Measurements from ENCODE around the gene NCS1.
"Not testable (repeated sequence)": the region's sequence is repeated elsewhere in the genome, so short reads cannot be mapped to it uniquely, and the experiment has no call there.

Gene NCS1

DNA sequence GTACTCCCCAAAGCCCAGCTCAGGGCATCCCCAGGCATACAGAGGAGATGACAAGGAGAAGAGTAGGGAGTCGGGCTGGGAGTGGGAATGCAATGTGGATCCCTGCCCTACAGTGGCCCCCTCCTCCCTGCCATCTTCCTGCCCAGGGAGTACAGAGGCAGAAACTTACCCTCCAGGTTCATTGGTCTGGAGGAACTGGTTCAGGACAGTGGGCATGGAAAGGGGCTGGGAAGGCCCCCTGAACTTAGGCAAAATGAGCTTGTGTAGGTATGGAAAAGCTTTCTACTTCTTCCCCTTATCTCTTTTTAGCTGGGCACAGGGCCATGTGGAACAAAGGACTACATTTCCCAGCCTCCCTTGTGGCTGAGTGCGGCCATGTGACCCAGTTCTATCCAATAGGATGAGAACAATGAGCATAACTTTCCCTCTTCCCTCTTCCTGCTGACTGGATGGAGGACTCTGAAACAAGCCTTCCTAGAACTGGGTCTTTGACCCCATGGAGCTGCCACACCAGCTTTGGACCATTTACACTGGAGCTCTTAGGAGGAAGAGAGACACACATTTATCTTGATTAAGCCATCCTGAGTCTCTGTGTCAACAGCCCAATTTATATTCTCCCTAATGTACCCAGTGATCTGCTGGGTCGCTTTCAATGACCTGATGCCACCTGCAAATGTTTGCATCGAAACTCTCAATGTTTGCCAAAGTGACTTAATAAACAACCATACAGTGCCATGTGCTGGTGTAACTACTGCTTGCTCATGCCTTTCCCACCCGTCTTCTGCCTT is 68.4 kb downstream of the NCS1 start:
- peak; percentile 75 for DNase-seq

DNA sequence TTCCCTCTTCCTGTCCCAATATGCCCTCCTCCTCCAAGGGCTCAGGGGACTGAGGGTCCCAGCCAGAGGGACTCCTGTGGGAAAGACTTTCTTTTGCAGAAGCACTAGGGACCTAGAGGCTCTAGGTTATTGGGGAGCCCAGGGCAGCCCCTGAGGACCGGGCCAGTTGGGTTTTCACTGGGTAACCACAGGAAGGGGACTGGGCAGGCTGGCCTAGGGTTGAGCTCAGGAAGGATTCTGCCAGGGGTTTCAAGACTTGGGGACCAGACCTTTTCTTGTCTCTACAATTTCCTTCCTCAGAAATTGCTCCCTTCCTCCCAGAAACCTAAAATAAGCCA is 69.0 kb downstream of the NCS1 start:
- no peak for DNase-seq

DNA sequence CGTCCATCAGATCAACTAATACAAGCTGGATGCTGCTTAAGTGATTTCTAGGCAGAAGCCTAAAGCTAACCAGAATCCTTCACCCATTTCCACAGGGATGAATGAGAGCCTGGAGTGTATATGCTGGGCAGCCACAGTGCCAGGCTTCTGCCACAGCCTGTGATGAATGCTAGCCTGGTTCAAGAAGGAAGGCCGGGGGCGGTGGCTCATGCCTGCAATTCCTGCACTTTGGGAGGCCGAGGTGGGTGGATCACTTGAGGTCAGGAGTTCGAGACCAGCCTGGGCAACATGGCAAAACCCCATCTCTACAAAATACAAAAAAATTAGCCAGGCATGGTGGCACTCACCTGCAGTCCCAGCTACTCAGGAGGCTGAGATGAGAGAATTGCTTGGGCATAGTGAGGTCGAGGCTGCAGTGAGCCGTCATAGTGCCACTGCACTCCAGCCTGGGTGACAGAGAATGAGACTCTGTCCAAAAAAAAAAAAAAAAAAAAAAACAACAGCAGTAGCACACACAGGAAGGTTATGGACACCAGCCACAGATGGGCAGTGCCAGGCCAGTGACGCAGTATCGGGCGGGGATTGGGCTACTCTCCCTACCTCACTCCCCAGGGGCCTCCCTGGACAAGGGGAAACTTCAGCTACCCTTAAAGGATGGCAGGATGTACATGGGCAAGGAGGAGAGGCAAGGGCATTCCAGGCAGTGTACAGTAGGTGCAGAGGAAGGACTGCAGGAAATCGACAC is 70.2 kb downstream of the NCS1 start:
- DNase-seq = no peak

DNA sequence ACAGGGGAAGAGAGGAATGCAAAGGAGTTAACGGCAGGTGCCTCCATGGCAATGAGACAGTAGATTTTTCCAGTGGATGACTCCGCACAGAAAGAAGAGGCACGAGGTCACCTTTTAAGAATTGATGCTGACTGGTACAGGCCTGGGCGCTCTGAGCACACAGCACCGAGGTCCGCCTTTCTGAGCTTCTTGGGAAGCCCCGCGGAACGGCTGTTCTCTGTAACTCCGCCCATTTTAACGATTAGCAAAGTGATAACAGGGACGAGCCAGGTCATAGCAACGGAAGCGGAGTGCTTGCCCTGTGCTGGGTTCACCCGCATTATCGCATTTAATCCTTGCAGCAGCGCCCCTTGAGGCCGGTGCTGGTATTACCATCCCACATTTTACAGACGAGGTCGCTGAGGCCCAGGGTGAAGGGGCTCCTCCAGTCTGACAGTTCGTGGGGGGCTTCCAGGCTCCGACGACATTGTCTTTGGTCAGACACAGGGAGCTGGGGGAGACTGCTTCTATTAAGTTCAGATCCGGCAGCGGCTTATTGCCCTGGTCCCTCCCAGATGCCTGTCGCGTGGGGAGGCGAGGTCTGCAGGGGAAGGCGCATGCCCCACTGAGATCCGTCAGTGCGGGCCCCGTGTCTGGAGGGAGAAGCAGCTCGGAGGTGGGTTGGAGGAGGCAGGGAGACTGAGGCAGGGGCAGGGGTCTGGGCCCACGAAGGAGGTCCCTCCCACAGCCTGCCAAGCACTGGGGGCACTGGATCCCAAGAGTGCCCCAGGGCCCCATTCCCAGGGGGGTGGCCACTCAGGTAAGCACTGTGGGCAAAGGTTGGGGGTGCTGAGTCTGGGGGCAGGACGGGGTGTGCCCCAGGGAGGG is 71.0 kb downstream of the NCS1 start:
- peak; percentile 41 for DNase-seq

DNA sequence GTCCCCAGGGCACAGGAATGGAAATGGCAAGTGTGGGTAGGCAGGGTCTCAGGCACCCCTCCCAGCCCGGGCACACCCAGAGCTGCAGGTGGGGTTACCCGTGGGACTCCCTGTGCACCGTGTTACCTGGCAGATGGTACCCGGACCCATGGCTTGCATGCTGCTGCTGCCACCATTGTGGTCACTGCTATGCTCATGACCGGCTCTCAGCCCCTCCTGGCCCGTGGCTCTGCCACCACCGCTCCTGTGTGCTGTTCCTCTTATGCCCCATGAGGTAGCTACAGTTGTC is 71.6 kb downstream of the NCS1 start:
- no peak for DNase-seq

DNA sequence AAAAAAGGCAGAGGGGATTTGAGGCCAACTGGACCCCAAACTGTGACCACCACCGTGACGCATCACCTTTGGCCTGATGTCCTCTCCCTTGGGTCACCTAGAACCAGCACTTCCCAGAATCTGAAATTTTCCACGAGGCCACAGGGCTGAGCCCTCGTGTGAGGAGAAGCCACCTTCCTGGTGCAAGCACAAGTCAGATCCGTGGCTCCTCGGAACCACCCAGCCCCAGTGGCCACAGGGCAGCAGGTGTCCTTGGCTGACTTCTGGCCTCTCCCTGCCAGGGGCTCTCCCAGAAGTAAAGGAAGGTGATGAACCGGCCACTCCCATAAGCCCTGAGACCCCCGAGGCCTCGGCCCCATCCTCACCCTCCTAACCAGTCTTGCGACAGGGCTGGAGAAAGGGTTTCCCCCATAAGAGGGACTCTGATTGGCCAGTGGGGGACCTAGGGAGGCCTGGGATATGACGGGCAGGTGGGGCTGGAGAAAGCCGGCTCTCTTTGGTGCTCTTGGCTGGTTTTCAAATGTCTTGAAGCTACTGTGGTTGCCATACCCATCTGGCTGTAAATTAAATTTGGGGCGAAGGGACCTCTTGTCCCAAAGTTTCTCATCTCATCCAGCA is 72.5 kb downstream of the NCS1 start:
- DNase-seq = no peak

DNA sequence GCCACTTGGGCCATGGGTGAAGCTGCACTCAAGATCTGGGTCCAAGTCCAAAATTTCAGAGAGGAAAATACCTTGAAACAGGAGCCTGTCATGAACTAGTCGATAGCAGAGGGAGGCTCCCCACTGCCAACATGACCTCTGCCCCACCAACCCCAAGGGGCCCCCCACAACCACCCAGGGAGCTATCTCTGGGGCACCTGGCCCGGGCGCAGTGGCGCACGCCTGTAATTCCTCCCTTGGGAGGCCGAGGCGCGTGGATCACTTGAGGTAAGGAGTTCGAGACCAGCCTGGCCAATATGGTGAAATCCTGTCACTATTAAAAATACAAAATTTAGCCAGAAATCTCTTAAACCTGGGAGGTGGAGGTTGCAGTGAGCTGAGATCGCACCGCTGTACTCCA is 73.3 kb downstream of the NCS1 start:
- no peak for DNase-seq

DNA sequence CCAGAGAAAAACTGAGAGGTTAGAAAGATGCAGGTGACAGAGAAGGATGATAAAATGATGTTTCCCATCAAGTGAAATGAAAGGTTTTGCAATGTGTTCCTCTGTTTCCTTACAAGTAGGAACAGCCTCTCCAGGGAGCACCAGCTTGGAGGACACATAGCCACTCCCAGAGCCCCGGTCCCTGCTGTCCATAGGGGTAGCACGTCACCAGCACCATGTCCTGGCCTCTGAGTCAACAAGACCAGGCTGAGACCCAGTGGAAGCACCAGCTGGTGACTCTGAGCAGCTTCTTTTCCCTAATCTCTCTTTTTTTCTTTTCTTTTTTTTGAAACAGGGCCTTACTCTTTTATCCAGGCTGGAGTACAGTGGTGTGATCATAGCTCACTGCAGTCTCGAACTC is 73.9 kb downstream of the NCS1 start:
- DNase-seq = no peak

DNA sequence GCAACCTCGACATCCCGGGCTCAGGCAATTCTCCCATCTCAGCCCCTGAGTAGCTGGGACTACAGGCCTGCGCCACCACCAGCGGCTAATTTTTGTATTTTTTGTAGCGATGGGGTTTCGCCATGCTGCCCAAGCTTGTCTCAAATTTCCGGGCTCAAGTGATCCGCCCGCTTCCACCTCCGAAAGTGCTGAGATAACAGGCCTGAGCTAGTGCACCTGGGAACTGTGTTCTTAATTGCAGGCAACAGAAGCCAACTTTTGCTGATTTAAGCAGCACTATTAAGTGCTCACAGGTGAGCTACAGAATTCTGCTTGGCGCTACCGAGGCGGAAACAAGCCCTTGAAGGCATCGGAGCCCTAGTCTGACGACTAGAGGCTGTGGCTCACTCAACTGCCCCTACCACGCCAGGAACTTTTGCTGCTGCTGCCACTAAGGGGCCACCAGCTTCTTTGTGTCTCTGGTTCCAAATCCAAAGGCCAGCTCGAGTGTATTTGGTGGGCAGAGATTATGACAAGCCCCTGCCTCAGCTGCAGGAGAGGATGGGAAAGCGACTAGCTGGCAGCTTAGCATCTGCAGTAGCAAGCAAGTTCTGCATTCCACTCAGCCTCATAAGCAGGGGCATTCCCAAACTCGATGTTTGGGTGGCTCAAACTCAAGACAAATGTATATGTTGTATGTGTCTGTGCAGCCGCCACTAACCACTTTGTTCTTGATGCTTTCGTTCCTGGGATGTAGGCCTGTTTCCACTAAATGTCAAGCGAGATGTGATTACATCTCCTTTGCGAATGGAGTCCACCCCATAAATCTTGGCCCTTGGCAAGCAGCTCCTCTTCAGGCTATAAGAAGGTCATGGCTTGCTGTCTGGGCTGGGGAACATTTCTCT is 82.8 kb downstream of the NCS1 start:
- DNase-seq = no peak

DNA sequence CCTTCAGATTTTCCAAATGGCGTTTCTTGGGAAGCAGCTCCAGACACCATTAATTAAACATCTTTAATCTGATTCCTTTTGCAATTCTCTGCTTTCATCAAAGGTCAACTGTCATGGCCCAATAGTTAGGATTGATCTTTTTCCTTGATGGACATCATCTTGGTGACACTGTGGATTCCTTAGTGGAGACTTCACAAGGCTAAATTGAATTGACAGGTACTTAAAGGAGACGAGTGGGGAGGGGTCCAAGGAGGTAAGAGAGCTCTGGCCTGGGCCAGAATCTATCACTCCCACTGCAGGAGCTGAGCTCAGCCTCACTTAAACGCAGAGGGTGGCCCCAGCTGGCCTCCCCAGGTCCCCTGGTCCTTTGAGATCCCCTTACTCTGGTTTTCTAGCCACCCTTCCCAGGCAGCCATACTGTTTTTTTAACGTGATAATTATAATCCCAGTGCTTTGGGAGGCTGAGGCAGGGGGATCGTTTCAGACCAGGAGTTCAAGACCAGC is 83.5 kb downstream of the NCS1 start:
- DNase-seq = no peak

DNA sequence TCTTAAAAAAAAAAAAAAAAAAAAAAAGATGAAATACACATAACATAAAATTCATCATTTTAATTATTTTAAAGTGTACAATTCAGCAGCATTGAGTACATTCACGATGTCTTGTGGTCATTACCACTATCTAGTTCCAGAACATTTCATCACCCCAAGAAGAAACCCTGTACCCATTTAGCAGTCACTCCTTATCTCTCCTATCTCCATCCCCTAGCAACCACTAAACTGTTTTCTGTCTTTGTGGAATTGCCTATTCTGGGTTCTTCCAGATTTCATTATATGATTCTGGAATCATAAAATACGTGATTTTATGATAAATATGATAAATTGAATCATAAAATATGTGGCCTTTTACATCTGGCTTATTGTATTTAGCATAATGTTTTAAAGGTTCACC is 84.4 kb downstream of the NCS1 start:
- no peak for DNase-seq

DNA sequence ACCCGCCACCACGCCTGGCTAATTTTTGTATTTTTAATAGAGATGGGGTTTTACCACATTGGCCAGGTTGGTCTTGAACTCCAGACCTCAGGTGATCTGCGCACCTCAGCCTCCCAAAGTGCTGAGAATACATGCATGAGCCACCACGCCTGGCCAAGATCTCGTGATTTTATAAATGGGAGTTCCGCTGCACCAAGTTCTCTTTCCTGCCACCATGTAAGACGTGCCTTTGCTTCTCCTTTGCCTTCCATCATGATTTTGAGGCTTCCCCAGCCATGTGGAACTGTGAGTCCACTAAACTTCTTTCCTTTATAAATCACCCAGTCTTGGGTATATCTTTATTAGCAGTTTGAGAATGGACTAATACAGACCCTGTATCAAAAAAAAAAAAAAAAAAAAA is 85.9 kb downstream of the NCS1 start:
- not testable (repeated sequence) for DNase-seq

DNA sequence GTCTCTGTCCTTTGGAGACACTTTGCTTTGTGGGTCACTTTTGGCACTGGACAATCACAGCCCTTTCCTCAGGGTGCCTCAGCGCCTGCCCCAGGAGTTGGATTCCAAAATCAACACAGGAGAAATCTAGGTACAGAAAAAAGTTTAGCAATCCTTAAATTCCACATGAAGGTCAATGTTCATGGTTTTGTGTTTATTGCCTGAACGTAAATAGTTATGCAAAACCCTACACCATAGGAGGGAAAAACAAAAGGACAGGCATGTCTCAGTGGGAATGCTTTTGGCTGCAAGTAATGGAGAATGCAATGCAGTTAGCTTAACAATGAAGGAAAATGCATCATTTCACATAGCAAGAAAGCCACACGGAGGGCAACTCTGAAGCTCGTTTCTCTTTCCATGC is 86.8 kb downstream of the NCS1 start:
- DNase-seq = no peak

DNA sequence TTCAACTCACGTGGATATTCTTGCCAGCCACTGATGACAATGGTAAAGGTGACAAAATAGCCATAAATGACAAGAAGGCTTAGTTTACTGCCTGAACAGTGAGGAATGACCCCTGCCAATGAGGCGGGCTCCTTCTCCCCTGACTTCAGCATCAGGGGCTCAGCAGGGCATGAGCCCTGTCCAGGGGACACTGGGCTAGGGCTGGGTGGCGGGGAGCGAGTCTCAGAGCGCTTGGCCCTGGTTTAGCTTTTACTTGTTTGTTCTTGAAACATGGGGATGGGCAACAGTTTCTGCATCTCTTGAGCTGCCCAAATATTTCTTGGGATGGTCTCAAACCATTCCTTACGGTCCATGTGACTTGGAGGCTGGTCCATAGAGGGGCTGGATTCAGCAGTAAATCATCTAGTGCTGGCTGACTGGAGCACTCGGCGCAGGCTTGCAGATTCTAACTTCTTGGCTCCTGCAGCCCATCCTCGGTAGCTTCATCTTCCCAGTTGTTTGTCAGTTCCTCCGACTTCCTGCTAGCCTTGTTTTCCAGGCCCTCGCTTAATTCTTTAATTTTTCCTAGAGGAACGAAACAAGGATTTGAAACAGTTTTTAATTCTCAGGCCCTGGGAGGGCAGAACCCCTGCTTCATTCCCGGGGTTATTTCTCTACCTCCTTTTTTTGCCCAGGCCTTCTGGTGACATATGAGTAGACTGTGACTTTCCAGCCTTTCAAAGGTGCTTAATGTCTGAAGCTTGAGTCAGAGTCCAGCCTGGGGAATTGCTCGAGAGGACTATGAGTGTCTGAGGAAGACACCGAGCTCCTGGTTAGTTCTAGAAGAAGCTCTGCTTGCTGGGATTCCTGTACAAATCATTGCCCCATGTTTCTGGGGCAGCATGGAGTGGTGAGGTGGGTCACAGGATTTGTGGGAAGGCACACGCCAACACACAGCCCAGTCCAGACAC is 88.9 kb downstream of the NCS1 start:
- DNase-seq = no peak

DNA sequence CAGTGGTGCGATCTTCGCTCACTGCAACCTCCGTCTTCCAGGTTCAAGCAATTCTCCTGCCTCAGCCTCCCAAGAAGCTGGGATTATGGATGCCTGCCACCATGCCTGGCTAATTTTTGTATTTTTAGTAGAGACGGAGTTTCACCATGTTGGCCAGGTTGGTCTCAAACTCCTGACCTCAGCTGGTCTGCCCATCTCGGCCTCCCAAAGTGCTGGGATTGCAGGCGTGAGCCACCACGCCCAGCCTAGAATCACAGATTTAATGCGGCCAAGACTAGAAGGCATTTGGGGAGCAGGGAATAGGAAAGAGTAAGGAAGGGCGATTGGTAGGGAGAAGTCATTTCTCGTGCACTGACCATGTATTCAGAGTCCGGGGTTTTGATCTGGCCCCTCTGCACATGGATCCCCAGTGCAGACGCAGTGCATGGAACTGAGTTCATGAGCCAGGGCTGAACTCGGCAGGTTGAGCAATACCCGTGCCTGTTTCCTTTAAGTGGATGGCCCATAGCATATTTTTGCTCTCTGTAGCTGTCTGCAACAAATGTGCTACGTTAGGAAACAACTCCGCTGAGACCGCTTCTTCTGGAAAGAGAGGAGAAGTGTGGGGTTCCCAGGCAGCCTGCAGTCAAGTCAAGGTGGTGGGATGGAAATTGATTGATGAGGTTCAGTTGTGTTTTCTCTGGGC is 90.0 kb downstream of the NCS1 start:
- DNase-seq = no peak

DNA sequence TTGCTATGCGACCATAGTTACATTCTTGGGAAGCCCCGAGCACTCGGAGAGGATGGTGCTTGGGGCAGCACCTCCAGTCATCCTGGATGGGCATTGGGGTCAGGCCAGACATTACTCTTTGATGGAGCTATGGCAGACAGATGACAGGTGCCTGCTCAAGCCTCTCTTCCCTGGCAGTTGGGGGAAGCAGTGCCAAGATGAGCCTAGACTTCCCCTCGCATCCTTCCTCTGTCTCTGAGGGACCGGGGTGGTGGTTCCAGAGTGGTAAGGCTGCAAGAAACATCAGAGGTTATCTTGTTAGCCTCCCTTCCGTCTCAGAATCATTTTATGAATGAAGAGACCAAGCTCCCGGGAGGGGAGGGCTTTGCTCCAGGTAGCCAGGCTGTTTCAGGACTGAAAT is 90.6 kb downstream of the NCS1 start:
- DNase-seq = no peak

DNA sequence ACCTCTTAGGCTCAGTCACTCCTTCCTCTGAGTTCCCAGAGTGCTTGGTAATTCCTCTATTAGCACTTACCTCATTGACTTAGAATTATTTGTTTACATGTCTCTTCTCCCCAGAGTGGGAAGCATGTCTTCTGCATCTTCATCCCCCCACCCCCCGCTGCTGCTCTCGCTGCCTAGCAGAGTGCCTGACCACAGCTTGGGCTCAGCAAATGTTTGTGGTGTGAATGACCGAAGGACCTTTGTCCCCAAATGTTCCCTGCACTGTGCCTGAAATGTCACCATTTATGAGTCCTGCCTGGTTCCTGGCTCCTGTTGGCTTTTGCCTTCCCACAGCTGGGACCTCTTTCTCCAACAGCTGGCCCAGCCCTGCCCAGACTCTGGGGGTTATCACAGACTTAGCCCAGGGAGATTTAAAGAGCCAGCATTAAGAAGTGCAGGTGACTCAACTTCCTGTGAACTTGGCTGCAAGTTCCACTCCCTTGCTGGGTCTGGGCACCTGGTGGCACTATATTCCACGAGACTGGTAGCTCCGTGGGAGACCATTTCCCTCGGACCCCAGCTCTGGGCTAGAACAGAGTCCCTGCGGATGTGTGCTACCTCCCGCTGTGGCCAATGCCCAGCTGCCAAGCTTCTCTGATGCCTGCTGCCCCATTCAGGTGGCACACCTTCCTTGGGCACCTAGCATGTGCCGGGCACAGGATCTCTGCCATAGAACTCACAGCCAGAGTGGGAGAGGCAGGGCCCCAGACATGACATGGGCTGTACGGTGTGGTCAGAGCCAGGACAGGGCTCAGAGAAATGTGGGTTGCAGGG is 91.6 kb downstream of the NCS1 start:
- DNase-seq = no peak

DNA sequence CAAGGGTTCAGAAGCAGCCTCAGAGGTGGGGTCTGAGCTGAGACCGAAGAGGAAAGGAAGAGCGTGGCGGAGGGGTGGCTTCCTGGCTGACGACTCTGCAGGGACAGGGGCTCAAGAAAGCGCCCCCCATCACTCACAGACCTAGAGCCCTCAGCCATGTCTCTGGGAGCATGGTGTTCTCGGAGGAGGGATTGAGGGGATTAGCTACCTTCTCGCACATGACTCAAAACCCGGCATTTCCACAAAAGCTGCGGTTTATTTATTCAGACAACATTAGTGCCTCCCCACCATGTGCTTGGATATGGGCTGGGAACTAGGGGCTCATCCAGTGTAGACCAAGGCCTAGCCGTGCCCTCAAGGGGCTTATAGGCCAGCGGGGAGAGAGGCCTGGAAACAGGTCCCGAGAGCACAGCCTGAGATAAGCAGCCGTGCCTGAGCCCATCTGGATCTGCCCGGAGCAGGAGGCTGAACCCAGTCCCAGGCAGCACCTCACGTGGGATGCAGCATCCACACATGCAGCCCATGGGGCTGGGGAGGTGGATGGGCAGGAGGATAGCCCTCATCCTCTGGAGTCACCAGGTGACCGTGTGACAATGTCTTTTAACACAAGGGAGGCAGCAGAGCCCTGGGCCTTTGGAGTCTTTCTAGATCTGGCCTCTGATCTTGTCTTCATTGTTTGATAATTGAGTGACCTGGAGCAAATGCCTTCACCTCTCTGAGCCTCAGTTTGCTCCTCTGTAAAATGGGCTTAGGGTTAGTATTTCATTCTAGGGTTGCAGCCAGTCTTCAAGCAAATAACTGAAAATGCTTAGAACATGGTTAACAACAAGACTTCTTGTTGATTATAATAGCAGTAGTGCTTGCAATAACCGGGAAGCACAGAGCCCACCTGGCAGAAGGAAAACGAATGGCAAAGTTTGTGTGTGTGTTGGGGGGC is 92.5 kb downstream of the NCS1 start:
- DNase-seq = no peak

All from fibroblast of skin of back (primary cell).